Skin epidermis (tissue), 12 donors: Measurements from ENCODE around the gene TPX2.

ENCODE experiments used
- H3K27ac ChIP-seq, 21 experiments: fragments of 200-600 bp; sonication (generic) in 11 of 21; one replicate each; pipeline ENCODE4 v1.5.0; 2020; ENCODE audit warnings: mild to moderate bottlenecking in 3 of 21, inconsistent platforms in 2 of 21, moderate library complexity in 2 of 21
- H3K4me3 ChIP-seq, 7 experiments: fragments of 200-600 bp; sonication (generic) in 2 of 7; one replicate each; pipeline ENCODE4 v1.5.0; 2020; ENCODE audit warnings: inconsistent platforms in 2 of 7, mild to moderate bottlenecking in 2 of 7, moderate library complexity in 1 of 7

Gene TPX2

GRCh38 chr20:31705191-31705590, 33.9 kb upstream of the TPX2 start:
- H3K27ac ChIP-seq = peak overlapping the region in 15 of 21 experiments; percentile 1 to 74 (median 52)
- no peak overlapping the region for H3K4me3 ChIP-seq

- H3K4me3 ChIP-seq = no peak overlapping the region
Measured at GRCh38 chr20:31705598-31706597, 33.2 kb upstream of the TPX2 start.

GRCh38 chr20:31706607-31707257, 32.4 kb upstream of the TPX2 start:
- Histone ChIP-seq H3K27ac (peak overlapping the region in 13 of 21 experiments; percentile 1 to 67 (median 18)), H3K4me3 (no peak overlapping the region)

More at GRCh38 chr20:31705598-31706597, 33.2 kb upstream of the TPX2 start:
- H3K27ac ChIP-seq = peak overlapping the region in 15 of 21 experiments; percentile 1 to 74 (median 46)

GRCh38 chr20:31707258-31707615, 31.9 kb upstream of the TPX2 start:
- Histone ChIP-seq H3K4me3 (no peak overlapping the region), H3K27ac (peak overlapping the region in 5 of 21 experiments; percentile 1 to 57 (median 18))

GRCh38 chr20:31707994-31708735, 30.9 kb upstream of the TPX2 start:
- Histone ChIP-seq H3K4me3 (no peak overlapping the region), H3K27ac (peak overlapping the region in 14 of 21 experiments; percentile 8 to 77 (median 55))

GRCh38 chr20:31708736-31709534, 30.2 kb upstream of the TPX2 start:
- no peak overlapping the region for H3K4me3 ChIP-seq
- H3K27ac ChIP-seq = peak overlapping the region in 15 of 21 experiments; percentile 3 to 77 (median 55)

- peak overlapping the region in 14 of 21 experiments; percentile 11 to 94 (median 74) for H3K27ac ChIP-seq
- H3K4me3 ChIP-seq = no peak overlapping the region
Measured at GRCh38 chr20:31709939-31710338, 29.2 kb upstream of the TPX2 start.

GRCh38 chr20:31710423-31711108, 28.5 kb upstream of the TPX2 start:
- no peak overlapping the region for H3K4me3 ChIP-seq
- H3K27ac ChIP-seq = peak overlapping the region in 19 of 21 experiments; percentile 0 to 94 (median 72)

- no peak overlapping the region for H3K4me3 ChIP-seq
- H3K27ac ChIP-seq = peak overlapping the region in 19 of 21 experiments; percentile 23 to 94 (median 76)
Measured at GRCh38 chr20:31711179-31712111, 27.6 kb upstream of the TPX2 start.

- Histone ChIP-seq H3K27ac (peak overlapping the region in 19 of 21 experiments; percentile 23 to 94 (median 76)), H3K4me3 (no peak overlapping the region)
Measured at GRCh38 chr20:31712112-31712553, 27.0 kb upstream of the TPX2 start.

GRCh38 chr20:31712564-31713311, 26.4 kb upstream of the TPX2 start:
- H3K27ac ChIP-seq = peak overlapping the region in 20 of 21 experiments; percentile 23 to 94 (median 74)
- no peak overlapping the region for H3K4me3 ChIP-seq

GRCh38 chr20:31713312-31714273, 25.5 kb upstream of the TPX2 start:
- H3K4me3 ChIP-seq = no peak overlapping the region
- H3K27ac ChIP-seq = peak overlapping the region in 20 of 21 experiments; percentile 23 to 94 (median 74)

GRCh38 chr20:31715766-31716165, 23.3 kb upstream of the TPX2 start:
- peak overlapping the region in 13 of 21 experiments; percentile 8 to 96 (median 63) for H3K27ac ChIP-seq
- no peak overlapping the region for H3K4me3 ChIP-seq

GRCh38 chr20:31716351-31716750, 22.7 kb upstream of the TPX2 start:
- Histone ChIP-seq H3K4me3 (peak overlapping the region in 1 of 7 experiments; percentile 2), H3K27ac (peak overlapping the region in 16 of 21 experiments; percentile 2 to 96 (median 64))

- H3K4me3 ChIP-seq = peak overlapping the region in 1 of 7 experiments; percentile 2
Measured at GRCh38 chr20:31716818-31717477, 22.1 kb upstream of the TPX2 start.

More at GRCh38 chr20:31716818-31717477, 22.1 kb upstream of the TPX2 start:
- peak overlapping the region in 19 of 21 experiments; percentile 2 to 96 (median 48) for H3K27ac ChIP-seq
